SK-N-MC (cell line): ENCODE measurements around the gene CACNG4.

Experiments
- EZH2 ChIP-seq: fragments of 200-600 bp; sonication (generic); IDR thresholded peaks from one replicate; pipeline ENCODE4 v1.6.1; 2017; ENCODE audit warnings: antibody characterized with exemption
- FOXP2 ChIP-seq: optimal IDR thresholded peaks from 2 replicates; pipeline ENCODE3; 2011; ENCODE audit warnings: mild to moderate bottlenecking, moderate library complexity; ENCODE audit not compliant: insufficient read depth; ENCODE audit errors: extremely low read length, control extremely low read depth
- POLR2AphosphoS5 ChIP-seq: IDR thresholded peaks from 2 replicates; pipeline ENCODE4 v1.6.1; 2012; ENCODE audit warnings: mild to moderate bottlenecking, low read depth, low read length, borderline replicate concordance

DNA sequence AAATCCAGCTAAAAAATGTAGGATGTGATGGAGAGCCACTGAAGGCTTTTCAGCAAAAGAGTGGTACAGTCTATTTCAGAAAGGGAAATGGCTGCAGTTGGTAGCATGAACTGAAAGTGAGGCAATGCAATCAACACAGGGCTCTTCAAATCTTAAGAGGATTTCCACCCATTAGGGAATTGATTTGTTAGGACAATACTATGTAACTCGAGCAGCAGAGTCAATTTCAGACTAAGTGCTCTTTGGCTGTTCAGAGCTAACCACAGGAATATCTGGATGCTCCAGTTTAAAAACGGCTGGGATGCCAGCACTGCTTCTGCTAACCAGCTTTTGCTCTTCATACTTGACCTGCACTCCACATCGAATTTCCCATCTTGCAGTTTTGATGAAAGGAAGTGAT lies 104.5 kb downstream of the CACNG4 start:
- TF ChIP-seq POLR2AphosphoS5 (no peak), EZH2 (no peak), FOXP2 (no peak)
